Mucosa of descending colon (tissue), 3 donors: ENCODE results near the gene EPB41L2. TPM values are rescaled to one million over a fixed set of nuclear protein-coding genes. Genes with fewer than 3 reads are reported as not detected.

ENCODE experiments used
- ATAC-seq: fragments of 200-7000 bp; cut with Tn5 transposase; one replicate; pipeline ENCODE4 v1.9.1; 2020; ENCODE audit warnings: mild to moderate bottlenecking, moderate library complexity
- DNase-seq, 3 donors: peaks; one replicate each; pipeline ENCODE4 v3.0.0-alpha.2; 2020
- H3K36me3 ChIP-seq: fragments of 200-600 bp; one replicate; pipeline ENCODE4 v1.8.0; 2021; ENCODE audit warnings: low read depth, mild to moderate bottlenecking
- H3K4me1 ChIP-seq: fragments of 200-600 bp; one replicate; pipeline ENCODE4 v1.8.0; 2021; ENCODE audit warnings: low read depth, mild to moderate bottlenecking
- H3K4me3 ChIP-seq: fragments of 200-600 bp; one replicate; pipeline ENCODE4 v1.8.0; 2021; ENCODE audit warnings: mild to moderate bottlenecking
- H3K9me3 ChIP-seq: fragments of 200-600 bp; one replicate; pipeline ENCODE4 v1.8.0; 2021; ENCODE audit warnings: mild to moderate bottlenecking
- CTCF ChIP-seq: fragments of 200-600 bp; IDR thresholded peaks from one replicate; pipeline ENCODE4 v1.8.0; 2022; ENCODE audit warnings: antibody characterized with exemption, mild to moderate bottlenecking
- intact Hi-C, 2 donors: fragments of 100-400 bp; cut with DNase I in 1 of 2; cut with micrococcal nuclease in 1 of 2; formaldehyde crosslinking; loops; one replicate each; pipeline versions ENCODE4 v1.11.0 to v1.11.1; 2022; cut with DNase I, micrococcal nuclease
- total RNA-seq, 3 donors: library from RNA; stranded (reverse); fragmentation: NEBNext Ultra II Directional in 2 of 3; extraction: Animal tissue kit (Norgen Biotek cat#: 25700) in 2 of 3; gene quantifications; one replicate each; pipeline versions ENCODE4 v1.2.1 to v1.2.4, GENCODE V29; 2021 to 2023
- donor health status: DM: no; HTN: no; CAD: no; lungs with moderate emphysema.
- donor health status: DM: no; HTN: no; CAD: no.
- donor health status: DM: no; HTN: yes; CAD: no.

The EPB41L2 gene
- total RNA-seq, 3 donors from 2014 or later, result 80.1 to 148 (median 93.0) TPM

- H3K4me3 ChIP-seq, result no peak overlapping the region
- no peaks in the 10 kb centered on the region for H3K36me3 ChIP-seq
- no peaks in the 10 kb centered on the region for H3K9me3 ChIP-seq
- intact Hi-C loops, result no loop called here
- H3K4me1 ChIP-seq, result no peaks in the 10 kb centered on the region
- no peak for DNase-seq
- no peak for ATAC-seq
- no peak for TF ChIP-seq CTCF
Observed at GRCh38 chr6:130982941-130983456, 80.0 kb downstream of the EPB41L2 start.

GRCh38 chr6:130982135-130982534, 80.9 kb downstream of the EPB41L2 start:
- Histone ChIP-seq H3K9me3 (no peaks in the 10 kb centered on the region), H3K4me3 (no peak overlapping the region), H3K4me1 (no peaks in the 10 kb centered on the region), H3K36me3 (no peaks in the 10 kb centered on the region)
- ATAC-seq (no peak), DNase-seq (no peak)
- TF ChIP-seq CTCF, result no peak
- intact Hi-C loops, result no loop called here

- intact Hi-C loops, result no loop called here
- no peak for TF ChIP-seq CTCF
- H3K9me3 ChIP-seq, result no peaks in the 10 kb centered on the region
- DNase-seq (peak in 1 of 3 donors; percentile 34), ATAC-seq (no peak)
- H3K4me3 ChIP-seq, result no peak overlapping the region
- no peaks in the 10 kb centered on the region for H3K36me3 ChIP-seq
- no peaks in the 10 kb centered on the region for H3K4me1 ChIP-seq
Observed at GRCh38 chr6:130981409-130981808, 81.6 kb downstream of the EPB41L2 start.

- no peaks in the 10 kb centered on the region for H3K36me3 ChIP-seq
- intact Hi-C loops, result no loop called here
- no peak for TF ChIP-seq CTCF
- no peaks in the 10 kb centered on the region for H3K4me1 ChIP-seq
- ATAC-seq (no peak), DNase-seq (no peak)
- no peaks in the 10 kb centered on the region for H3K9me3 ChIP-seq
- H3K4me3 ChIP-seq, result no peak overlapping the region
Observed at GRCh38 chr6:130980310-130981032, 82.6 kb downstream of the EPB41L2 start.

- DNase-seq (no peak), ATAC-seq (no peak)
- Histone ChIP-seq H3K9me3 (no peaks in the 10 kb centered on the region), H3K36me3 (no peaks in the 10 kb centered on the region), H3K4me1 (no peaks in the 10 kb centered on the region), H3K4me3 (no peak overlapping the region)
- intact Hi-C loops, result no loop called here
- TF ChIP-seq CTCF, result no peak
Observed at GRCh38 chr6:130978660-130979396, 84.2 kb downstream of the EPB41L2 start.
